ENCODE results near the gene EPHB1.

The EPHB1 gene

GRCh38 chr3:135142530-135142929 is 347.5 kb downstream of the EPHB1 start:
- H3K27me3 ChIP-seq (ENCODE audit: insufficient read depth, poor library complexity, severe bottlenecking) = no peaks in the 10 kb centered on the region
- DNase-seq (ENCODE audit: low read depth in 1 of 2, low spot score in 1 of 2) = no peak
- no peak overlapping the region for H3K4me3 ChIP-seq (replicated peaks; ENCODE audit: insufficient read depth, low read length)
- H3K27ac ChIP-seq (replicated peaks) = no peak overlapping the region
- no peak for TF ChIP-seq CTCF (IDR thresholded peaks at IDR 0.05; ENCODE audit: insufficient read depth, low read length)
- no peak for TF ChIP-seq GABPA (IDR thresholded peaks at IDR 0.05; ENCODE audit: low read depth)
- no peak for TF ChIP-seq REST (IDR thresholded peaks at IDR 0.05; ENCODE audit: insufficient replicate concordance, low read depth)
- no peak for TF ChIP-seq POLR2AphosphoS5 (IDR thresholded peaks at IDR 0.05; ENCODE audit: low read depth)
- no peak for TF ChIP-seq SPI1 (IDR thresholded peaks at IDR 0.05; ENCODE audit: borderline replicate concordance, low read depth)

- TF ChIP-seq CTCF (IDR thresholded peaks at IDR 0.05; ENCODE audit: insufficient read depth, low read length) = no peak
- no peak for TF ChIP-seq SPI1 (IDR thresholded peaks at IDR 0.05; ENCODE audit: borderline replicate concordance, low read depth)
- TF ChIP-seq POLR2AphosphoS5 (IDR thresholded peaks at IDR 0.05; ENCODE audit: low read depth) = no peak
- TF ChIP-seq GABPA (IDR thresholded peaks at IDR 0.05; ENCODE audit: low read depth) = no peak
- TF ChIP-seq REST (IDR thresholded peaks at IDR 0.05; ENCODE audit: insufficient replicate concordance, low read depth) = no peak
- no peak for DNase-seq (ENCODE audit: low read depth in 1 of 2, low spot score in 1 of 2)
- no peak overlapping the region for H3K4me3 ChIP-seq (replicated peaks; ENCODE audit: insufficient read depth, low read length)
- H3K27me3 ChIP-seq (ENCODE audit: insufficient read depth, poor library complexity, severe bottlenecking) = no peaks in the 10 kb centered on the region
- no peak overlapping the region for H3K27ac ChIP-seq (replicated peaks)
Measured at GRCh38 chr3:135143474-135143873, 348.4 kb downstream of the EPHB1 start.

GRCh38 chr3:135145581-135145980 is 350.5 kb downstream of the EPHB1 start:
- Histone ChIP-seq H3K27me3 (ENCODE audit: insufficient read depth, poor library complexity, severe bottlenecking) (no peaks in the 10 kb centered on the region), H3K27ac (replicated peaks) (no peak overlapping the region), H3K4me3 (replicated peaks; ENCODE audit: insufficient read depth, low read length) (no peak overlapping the region)
- no peak for DNase-seq (ENCODE audit: low read depth in 1 of 2, low spot score in 1 of 2)
- TF ChIP-seq SPI1 (IDR thresholded peaks at IDR 0.05; ENCODE audit: borderline replicate concordance, low read depth) (no peak), REST (IDR thresholded peaks at IDR 0.05; ENCODE audit: insufficient replicate concordance, low read depth) (no peak), CTCF (IDR thresholded peaks at IDR 0.05; ENCODE audit: insufficient read depth, low read length) (no peak), GABPA (IDR thresholded peaks at IDR 0.05; ENCODE audit: low read depth) (no peak), POLR2AphosphoS5 (IDR thresholded peaks at IDR 0.05; ENCODE audit: low read depth) (no peak)
